ENCODE results near the gene HOXD4.
A peak's percentile ranks its signal among the peaks of the same experiment; 100 is the strongest.

HOXD4 gene

DNA sequence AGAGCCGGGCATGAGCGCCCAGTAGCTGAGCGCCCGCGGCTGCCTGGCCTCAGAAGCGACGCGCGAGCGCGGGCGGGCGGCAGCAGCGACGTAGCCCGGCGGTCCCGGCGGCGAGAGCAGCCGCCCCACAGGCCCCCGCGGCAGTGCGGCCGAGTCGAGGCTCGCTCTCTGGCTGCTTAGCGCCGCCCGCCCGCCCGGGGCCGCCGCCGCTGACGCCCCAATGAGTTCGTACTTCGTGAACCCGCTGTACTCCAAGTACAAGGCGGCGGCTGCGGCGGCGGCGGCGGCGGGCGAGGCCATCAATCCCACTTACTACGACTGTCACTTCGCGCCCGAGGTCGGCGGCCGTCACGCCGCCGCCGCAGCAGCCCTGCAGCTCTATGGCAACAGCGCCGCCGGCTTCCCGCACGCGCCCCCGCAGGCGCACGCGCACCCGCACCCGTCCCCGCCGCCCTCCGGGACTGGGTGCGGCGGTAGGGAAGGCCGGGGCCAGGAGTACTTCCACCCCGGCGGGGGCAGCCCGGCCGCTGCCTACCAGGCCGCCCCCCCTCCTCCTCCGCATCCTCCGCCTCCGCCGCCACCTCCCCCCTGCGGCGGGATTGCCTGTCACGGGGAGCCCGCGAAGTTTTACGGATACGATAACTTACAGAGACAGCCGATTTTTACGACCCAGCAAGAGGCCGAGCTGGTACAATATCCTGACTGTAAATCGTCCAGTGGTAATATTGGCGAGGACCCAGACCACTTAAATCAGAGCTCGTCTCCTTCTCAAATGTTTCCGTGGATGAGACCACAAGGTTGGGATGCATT is 21.0 kb upstream of the HOXD4 start:
- DNase-seq (ENCODE audit: low read depth, low spot score) = no peak
- TF ChIP-seq, protein P1, sequence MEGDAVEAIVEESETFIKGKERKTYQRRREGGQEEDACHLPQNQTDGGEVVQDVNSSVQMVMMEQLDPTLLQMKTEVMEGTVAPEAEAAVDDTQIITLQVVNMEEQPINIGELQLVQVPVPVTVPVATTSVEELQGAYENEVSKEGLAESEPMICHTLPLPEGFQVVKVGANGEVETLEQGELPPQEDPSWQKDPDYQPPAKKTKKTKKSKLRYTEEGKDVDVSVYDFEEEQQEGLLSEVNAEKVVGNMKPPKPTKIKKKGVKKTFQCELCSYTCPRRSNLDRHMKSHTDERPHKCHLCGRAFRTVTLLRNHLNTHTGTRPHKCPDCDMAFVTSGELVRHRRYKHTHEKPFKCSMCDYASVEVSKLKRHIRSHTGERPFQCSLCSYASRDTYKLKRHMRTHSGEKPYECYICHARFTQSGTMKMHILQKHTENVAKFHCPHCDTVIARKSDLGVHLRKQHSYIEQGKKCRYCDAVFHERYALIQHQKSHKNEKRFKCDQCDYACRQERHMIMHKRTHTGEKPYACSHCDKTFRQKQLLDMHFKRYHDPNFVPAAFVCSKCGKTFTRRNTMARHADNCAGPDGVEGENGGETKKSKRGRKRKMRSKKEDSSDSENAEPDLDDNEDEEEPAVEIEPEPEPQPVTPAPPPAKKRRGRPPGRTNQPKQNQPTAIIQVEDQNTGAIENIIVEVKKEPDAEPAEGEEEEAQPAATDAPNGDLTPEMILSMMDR (IDR thresholded peaks at IDR 0.05; ENCODE audit: insufficient read depth, low read length, missing control alignments) = no peak
- ChIA-PET POLR2A (interaction anchor here (0.5 to 1.4 kb wide), 5 partner anchors 9 to 507 kb away, joined by 3 to 7 read pairs (median 5); no protein-coding TSS in a partner anchor), CTCF (interaction anchor here (0.6 to 30.2 kb wide), 12 partner anchors 9 to 1031 kb away, joined by 3 to 1421 read pairs (median 6); no protein-coding TSS in a partner anchor)
- H3K4me3 ChIP-seq (ENCODE audit: low read depth, low read length) = peak overlapping the region; percentile 62

DNA sequence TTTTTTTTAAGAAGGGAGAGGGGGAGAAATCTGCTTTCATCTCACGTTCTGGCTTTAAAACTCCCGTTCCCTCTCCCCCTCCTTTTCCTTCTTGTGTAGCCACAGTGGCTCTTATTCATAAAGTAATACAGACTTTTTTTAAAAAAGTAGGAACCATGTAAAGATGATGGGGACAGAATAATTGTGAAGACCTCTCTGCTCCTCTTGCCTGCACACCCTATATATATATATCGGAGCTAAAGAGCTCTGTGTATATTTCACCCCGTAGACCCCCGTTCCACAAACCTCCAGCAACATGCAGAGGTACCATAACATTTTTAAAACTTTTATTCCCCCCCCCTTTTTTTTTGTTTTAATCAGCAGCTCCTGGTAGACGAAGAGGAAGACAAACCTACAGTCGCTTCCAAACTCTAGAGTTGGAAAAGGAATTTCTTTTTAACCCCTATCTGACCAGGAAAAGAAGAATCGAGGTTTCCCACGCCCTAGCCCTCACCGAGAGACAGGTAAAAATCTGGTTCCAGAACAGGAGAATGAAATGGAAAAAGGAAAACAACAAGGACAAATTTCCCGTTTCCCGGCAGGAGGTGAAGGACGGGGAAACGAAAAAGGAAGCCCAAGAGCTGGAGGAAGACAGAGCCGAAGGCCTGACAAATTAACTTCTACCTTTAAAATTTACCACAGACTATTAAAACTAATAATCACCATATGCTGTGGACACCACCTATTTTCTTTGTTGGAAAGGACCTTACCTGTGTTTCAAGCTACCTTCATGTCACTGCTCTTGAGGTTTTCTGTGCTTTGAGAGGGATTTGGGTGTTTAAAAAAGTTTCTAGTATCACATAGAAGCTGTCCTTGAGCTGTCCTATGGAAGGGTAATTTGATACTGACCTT is 20.1 kb upstream of the HOXD4 start:
- TF ChIP-seq, protein P1 (IDR thresholded peaks at IDR 0.05; ENCODE audit: insufficient read depth, low read length, missing control alignments) = no peak
- CTCF ChIA-PET = interaction anchor here (0.6 to 30.2 kb wide), 16 partner anchors 8 to 1030 kb away, joined by 3 to 1421 read pairs (median 4); no protein-coding TSS in a partner anchor
- POLR2A ChIA-PET = interaction anchor here (0.6 to 1.4 kb wide), 9 partner anchors 8 to 509 kb away, joined by 3 to 7 read pairs (median 3); partner anchors contain the start of gene HOXD1
- peak overlapping the region; percentile 62 for H3K4me3 ChIP-seq (ENCODE audit: low read depth, low read length)
- no peak for DNase-seq (ENCODE audit: low read depth, low spot score)

DNA sequence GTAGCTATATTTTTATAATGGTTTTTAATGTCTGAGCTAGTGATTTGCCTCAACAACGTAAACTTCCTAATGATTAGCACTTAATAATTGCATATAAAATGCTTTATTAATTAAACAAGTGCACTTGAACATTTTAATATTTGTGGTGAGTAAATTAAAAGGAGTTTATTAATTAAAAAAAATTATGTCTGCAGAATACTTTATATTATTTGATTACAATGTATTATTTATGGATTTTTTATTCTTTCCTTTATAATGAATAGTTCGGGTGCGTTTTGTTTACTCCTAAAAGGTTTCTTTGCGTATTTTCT is 19.5 kb upstream of the HOXD4 start:
- CTCF ChIA-PET = interaction anchor here (0.9 to 30.2 kb wide), 12 partner anchors 8 to 1017 kb away, joined by 3 to 1421 read pairs (median 6); no protein-coding TSS in a partner anchor
- peak overlapping the region; percentile 62 for H3K4me3 ChIP-seq (ENCODE audit: low read depth, low read length)
- POLR2A ChIA-PET = interaction anchor here (0.6 to 1.1 kb wide), 2 partner anchors 8 to 508 kb away, joined by 3 read pairs; no protein-coding TSS in a partner anchor
- DNase-seq (ENCODE audit: low read depth, low spot score) = no peak
- TF ChIP-seq, protein P1 (IDR thresholded peaks at IDR 0.05; ENCODE audit: insufficient read depth, low read length, missing control alignments) = no peak

DNA sequence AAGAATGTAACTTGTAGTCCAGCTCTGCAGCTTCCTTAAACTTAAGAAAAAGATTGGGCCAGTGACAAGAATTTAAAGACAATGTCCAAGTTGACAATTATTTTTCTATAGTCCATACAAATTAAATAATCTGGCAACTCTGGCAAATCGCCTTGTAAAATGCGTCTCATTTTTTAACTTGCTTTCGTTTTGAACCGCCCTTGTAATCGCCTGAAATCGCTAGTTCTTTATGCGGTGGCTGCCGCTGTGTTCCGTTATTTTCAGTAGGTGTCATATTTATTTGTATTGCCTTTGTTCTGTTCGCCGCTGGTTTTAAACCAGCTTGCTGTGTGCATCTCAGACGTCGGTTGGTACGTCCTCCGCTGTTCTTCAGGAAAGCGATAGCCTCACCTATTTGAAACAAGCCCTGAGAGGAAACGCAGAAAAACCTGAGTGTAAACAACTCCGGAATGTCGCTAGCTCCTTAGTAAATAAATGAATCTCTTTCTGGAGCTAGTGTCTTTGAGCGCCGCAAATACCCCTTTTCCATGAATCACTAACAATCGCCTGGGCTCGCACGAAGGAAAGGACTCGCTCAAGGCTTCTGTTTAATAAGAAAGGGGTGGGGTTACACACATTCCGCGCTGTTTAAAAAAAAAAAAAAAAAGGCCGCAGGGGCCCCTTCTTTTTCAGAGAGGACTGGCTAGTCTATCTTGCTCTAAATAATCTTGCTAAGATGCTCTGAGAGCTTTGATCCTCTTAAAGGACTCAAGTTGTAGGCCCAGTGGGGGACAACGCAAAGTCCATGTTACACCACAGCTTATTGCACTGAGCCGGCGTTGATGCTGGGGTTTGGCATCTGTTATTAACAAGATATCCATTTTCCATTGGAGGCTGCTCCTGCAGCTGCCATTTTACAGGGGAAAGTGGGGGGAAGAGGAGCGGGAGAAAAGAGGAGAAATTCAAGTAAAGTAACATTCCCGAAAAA is 18.9 kb upstream of the HOXD4 start:
- POLR2A ChIA-PET = interaction anchor here (0.6 to 1.1 kb wide), 3 partner anchors 8 to 1010 kb away, joined by 3 read pairs; no protein-coding TSS in a partner anchor
- peak overlapping the region; percentile 50 for H3K4me3 ChIP-seq (ENCODE audit: low read depth, low read length)
- DNase-seq (ENCODE audit: low read depth, low spot score) = no peak
- CTCF ChIA-PET = interaction anchor here (0.9 to 30.2 kb wide), 11 partner anchors 7 to 1017 kb away, joined by 3 to 1421 read pairs (median 10); no protein-coding TSS in a partner anchor
- TF ChIP-seq, protein P1 (IDR thresholded peaks at IDR 0.05; ENCODE audit: insufficient read depth, low read length, missing control alignments) = no peak

DNA sequence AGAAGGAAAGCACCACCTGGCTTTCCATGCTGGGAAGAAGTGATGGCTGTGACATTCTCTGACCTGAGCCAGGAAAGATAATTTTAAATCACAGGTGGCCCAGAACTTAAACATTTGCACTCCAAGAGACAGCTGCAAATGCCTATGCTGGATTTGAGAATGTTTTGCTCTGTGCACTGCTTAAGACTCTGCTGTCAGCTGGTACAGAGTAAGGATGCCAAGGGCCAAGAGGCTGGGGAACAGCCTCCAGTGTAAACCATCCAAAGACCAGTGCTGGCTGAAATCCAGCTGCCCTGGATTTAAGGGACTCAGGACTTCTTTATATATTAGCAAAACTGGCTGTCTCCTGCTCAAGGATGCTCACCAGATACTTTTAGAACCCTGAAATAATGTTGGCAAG is 18.0 kb upstream of the HOXD4 start:
- H3K4me3 ChIP-seq (ENCODE audit: low read depth, low read length) = no peak overlapping the region
- CTCF ChIA-PET = interaction anchor here (2.3 to 30.2 kb wide), 5 partner anchors 321 to 1016 kb away, joined by 9 to 1421 read pairs (median 42); no protein-coding TSS in a partner anchor

More for the DNA sequence above, 18.0 kb upstream of the HOXD4 start:
- POLR2A ChIA-PET = interaction anchor here (0.7 kb wide), 1 partner anchor 1009 kb away, joined by 3 read pairs; no protein-coding TSS in a partner anchor
- no peak for DNase-seq (ENCODE audit: low read depth, low spot score)
- TF ChIP-seq, protein P1 (IDR thresholded peaks at IDR 0.05; ENCODE audit: insufficient read depth, low read length, missing control alignments) = no peak

All from AG04449 (cell line).